Mucosa of descending colon (tissue), 3 donors: Measurements from ENCODE around the gene NAA80. TPM values are rescaled to one million over a fixed set of nuclear protein-coding genes. Genes with fewer than 3 reads are reported as not detected.

Experiments
- ATAC-seq: fragments of 200-7000 bp; cut with Tn5 transposase; one replicate; pipeline ENCODE4 v1.9.1; 2020; ENCODE audit warnings: mild to moderate bottlenecking, moderate library complexity
- DNase-seq, 3 donors: peaks; one replicate each; pipeline ENCODE4 v3.0.0-alpha.2; 2020
- H3K36me3 ChIP-seq: fragments of 200-600 bp; one replicate; pipeline ENCODE4 v1.8.0; 2021; ENCODE audit warnings: low read depth, mild to moderate bottlenecking
- H3K4me1 ChIP-seq: fragments of 200-600 bp; one replicate; pipeline ENCODE4 v1.8.0; 2021; ENCODE audit warnings: low read depth, mild to moderate bottlenecking
- H3K4me3 ChIP-seq: fragments of 200-600 bp; one replicate; pipeline ENCODE4 v1.8.0; 2021; ENCODE audit warnings: mild to moderate bottlenecking
- H3K9me3 ChIP-seq: fragments of 200-600 bp; one replicate; pipeline ENCODE4 v1.8.0; 2021; ENCODE audit warnings: mild to moderate bottlenecking
- intact Hi-C, 2 donors: fragments of 100-400 bp; cut with DNase I in 1 of 2; cut with micrococcal nuclease in 1 of 2; formaldehyde crosslinking; loops; one replicate each; pipeline versions ENCODE4 v1.11.0 to v1.11.1; 2022; cut with DNase I, micrococcal nuclease
- total RNA-seq, 3 donors: library from RNA; stranded (reverse); fragmentation: NEBNext Ultra II Directional in 2 of 3; extraction: Animal tissue kit (Norgen Biotek cat#: 25700) in 2 of 3; gene quantifications; one replicate each; pipeline versions ENCODE4 v1.2.1 to v1.2.4, GENCODE V29; 2021 to 2023
- TF ChIP-seq, protein P1 (sequence below): fragments of 200-600 bp; IDR thresholded peaks from one replicate; pipeline ENCODE4 v1.8.0; 2022; ENCODE audit warnings: antibody characterized with exemption, mild to moderate bottlenecking
- donor health status: DM: no; HTN: no; CAD: no; lungs with moderate emphysema.
- donor health status: DM: no; HTN: no; CAD: no.
- donor health status: DM: no; HTN: yes; CAD: no.

Gene NAA80
- total RNA-seq, 3 donors from 2014 or later: 7.0 to 10.1 (median 8.4) TPM

DNA sequence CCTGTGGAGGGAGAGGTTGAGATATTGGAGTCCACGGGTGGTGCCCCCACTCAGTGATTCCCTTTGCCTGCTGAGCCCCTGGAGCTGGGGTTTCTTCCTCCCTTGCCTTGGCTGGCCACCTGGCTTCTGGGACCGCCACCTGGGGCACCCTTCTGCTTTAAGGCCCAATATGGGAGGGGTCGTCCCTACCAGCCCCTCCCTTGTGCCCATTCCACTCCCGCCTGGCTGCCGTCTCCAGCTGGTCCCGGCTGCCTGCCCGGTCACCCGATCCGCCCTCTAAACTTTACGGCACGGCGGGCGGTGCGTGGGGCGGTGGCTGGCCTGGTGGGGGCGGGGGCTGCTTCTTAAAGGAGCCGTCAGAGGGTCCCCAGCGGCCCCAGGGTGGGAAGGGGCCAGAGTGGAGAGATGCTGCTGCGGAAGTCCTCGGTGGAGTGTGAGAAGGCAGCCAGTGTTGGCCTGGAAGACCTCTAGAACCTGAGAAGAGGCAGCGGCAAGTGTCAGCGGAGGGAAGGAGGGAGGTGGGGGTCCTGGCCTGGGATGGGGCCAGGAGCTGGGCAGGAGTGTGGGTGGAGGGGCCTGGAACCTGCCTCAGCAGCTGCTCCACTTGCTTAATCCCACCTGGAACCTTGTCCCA is 31.8 kb downstream of the NAA80 start:
- peaks cover 45% of the 10 kb centered on the region for H3K4me1 ChIP-seq
- TF ChIP-seq, protein P1, sequence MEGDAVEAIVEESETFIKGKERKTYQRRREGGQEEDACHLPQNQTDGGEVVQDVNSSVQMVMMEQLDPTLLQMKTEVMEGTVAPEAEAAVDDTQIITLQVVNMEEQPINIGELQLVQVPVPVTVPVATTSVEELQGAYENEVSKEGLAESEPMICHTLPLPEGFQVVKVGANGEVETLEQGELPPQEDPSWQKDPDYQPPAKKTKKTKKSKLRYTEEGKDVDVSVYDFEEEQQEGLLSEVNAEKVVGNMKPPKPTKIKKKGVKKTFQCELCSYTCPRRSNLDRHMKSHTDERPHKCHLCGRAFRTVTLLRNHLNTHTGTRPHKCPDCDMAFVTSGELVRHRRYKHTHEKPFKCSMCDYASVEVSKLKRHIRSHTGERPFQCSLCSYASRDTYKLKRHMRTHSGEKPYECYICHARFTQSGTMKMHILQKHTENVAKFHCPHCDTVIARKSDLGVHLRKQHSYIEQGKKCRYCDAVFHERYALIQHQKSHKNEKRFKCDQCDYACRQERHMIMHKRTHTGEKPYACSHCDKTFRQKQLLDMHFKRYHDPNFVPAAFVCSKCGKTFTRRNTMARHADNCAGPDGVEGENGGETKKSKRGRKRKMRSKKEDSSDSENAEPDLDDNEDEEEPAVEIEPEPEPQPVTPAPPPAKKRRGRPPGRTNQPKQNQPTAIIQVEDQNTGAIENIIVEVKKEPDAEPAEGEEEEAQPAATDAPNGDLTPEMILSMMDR: no peak

DNA sequence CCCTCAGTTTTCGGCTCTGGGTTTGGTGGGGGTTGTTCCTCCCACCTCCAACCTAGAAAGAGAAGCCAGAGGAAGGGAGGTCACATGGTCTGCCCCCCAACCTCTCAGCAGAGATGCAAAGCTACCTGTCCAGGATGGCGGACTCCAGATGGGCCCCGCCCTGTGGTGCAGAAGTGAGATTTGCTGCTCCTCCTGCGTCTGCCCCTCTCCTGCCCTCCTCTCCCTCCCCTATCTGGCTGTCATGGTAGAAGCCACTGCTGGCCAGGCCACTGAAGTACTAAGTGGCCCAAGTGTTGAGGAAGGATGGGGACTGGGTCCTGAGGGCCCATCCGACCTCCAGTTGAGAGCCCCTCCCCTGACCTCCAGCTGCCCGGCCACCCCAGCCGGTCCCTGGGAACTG is 32.4 kb downstream of the NAA80 start:
- Histone ChIP-seq H3K4me1 (peaks cover 45% of the 10 kb centered on the region), H3K9me3 (no peaks in the 10 kb centered on the region), H3K4me3 (peak overlapping the region; percentile 7), H3K36me3 (no peaks in the 10 kb centered on the region)
- intact Hi-C loops: no loop called here
- TF ChIP-seq, protein P1: no peak
- no peak for ATAC-seq
- DNase-seq: peak in 2 of 3 donors; percentile 53 to 60

More for the DNA sequence above, 31.8 kb downstream of the NAA80 start:
- intact Hi-C loops: no loop called here
- Histone ChIP-seq H3K36me3 (no peaks in the 10 kb centered on the region), H3K9me3 (no peaks in the 10 kb centered on the region), H3K4me3 (peak overlapping the region; percentile 7)
- DNase-seq (peak; percentile 84 to 87 (median 85)), ATAC-seq (peak; percentile 63)

DNA sequence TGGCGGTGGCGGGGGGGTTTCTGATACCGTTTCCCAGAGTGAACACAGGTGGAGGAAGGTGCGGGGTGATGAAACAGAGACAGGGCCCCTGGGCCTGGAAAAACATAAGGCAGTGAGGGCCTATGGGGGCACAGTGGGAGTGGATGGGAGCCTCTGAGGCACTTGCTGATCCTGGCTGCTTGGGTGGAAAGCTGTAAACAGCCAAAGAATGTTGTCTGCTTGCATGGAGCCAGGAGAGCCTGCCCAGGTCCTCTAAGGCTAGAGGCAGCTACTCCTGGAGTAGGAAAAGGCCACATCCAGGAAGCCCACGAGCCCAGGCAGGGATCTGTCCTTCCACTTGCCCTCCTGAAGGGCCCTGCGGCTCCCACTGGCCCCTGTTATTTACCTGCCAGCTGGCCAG is 33.2 kb downstream of the NAA80 start:
- H3K4me1 ChIP-seq: peaks cover 39% of the 10 kb centered on the region
- TF ChIP-seq, protein P1: no peak
- no peak overlapping the region for H3K4me3 ChIP-seq
- intact Hi-C loops: no loop called here
- no peaks in the 10 kb centered on the region for H3K36me3 ChIP-seq
- no peak for DNase-seq
- no peaks in the 10 kb centered on the region for H3K9me3 ChIP-seq
- no peak for ATAC-seq

DNA sequence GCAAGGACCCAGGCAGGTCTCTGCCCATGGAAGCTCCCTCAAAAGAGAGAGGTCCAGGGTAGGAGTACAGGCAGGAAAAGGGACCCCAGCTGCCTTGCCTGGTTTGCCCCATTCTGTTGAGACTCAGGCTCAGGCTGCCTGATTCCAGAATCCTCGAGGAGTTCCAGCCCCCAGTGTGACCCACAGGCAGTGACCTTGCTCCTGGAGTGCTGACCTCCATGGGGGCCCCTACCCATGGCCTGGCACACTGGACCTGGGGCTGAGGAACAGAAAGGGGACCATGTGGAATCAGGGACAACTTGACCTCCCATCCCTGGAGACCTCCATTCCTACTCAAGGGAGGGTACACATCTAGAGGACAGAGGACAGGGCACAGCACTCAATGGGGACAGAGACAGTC is 33.6 kb downstream of the NAA80 start:
- H3K4me1 ChIP-seq: peaks cover 41% of the 10 kb centered on the region
- H3K4me3 ChIP-seq: no peak overlapping the region
- no peaks in the 10 kb centered on the region for H3K36me3 ChIP-seq
- TF ChIP-seq, protein P1: no peak
- no peak for DNase-seq
- intact Hi-C loops: no loop called here
- no peak for ATAC-seq
- H3K9me3 ChIP-seq: no peaks in the 10 kb centered on the region

DNA sequence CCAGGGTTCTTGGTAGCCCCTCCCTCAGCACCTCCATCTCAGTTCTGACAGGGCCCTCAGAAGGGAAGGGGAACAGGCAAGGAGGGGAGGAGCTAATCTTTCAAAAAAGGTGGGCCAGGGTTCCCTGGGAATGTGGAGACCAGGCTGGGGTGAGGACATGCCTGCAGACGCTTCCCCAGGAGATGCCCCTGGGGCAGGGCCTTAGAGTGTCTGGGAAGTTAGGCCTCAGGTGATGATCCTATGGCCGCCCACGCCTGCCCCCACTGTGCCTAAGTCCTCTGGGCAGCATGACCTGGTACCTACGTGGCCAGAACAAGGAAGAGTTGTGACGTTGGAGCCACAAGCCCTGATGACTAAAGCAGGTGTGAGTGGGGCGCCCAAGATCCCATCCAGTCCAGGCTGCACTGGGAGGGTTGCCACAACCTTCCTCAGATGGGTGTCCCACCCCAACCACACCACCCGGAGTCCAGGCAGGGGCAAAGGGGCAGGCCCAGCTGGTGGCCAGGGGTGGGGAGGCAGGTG is 34.2 kb downstream of the NAA80 start:
- intact Hi-C loops: no loop called here
- Histone ChIP-seq H3K9me3 (no peaks in the 10 kb centered on the region), H3K36me3 (no peaks in the 10 kb centered on the region), H3K4me3 (no peak overlapping the region), H3K4me1 (peaks cover 40% of the 10 kb centered on the region)
- ATAC-seq: peak; percentile 5
- TF ChIP-seq, protein P1: no peak
- DNase-seq: peak in 1 of 3 donors; percentile 58
